GM18868 (cell line): ENCODE data around the gene CRLF1.
"Not testable (repeated sequence)": the region's sequence is repeated elsewhere in the genome, so short reads cannot be mapped to it uniquely, and the experiment has no call there.

Experiments used
- ATAC-seq: cut with Tn5 transposase; IDR thresholded peaks from one replicate; pipeline ENCODE4 v1.9.1; 2021; ENCODE audit warnings: mild to moderate bottlenecking, moderate library complexity; ENCODE audit not compliant: unreplicated experiment

Gene CRLF1

DNA sequence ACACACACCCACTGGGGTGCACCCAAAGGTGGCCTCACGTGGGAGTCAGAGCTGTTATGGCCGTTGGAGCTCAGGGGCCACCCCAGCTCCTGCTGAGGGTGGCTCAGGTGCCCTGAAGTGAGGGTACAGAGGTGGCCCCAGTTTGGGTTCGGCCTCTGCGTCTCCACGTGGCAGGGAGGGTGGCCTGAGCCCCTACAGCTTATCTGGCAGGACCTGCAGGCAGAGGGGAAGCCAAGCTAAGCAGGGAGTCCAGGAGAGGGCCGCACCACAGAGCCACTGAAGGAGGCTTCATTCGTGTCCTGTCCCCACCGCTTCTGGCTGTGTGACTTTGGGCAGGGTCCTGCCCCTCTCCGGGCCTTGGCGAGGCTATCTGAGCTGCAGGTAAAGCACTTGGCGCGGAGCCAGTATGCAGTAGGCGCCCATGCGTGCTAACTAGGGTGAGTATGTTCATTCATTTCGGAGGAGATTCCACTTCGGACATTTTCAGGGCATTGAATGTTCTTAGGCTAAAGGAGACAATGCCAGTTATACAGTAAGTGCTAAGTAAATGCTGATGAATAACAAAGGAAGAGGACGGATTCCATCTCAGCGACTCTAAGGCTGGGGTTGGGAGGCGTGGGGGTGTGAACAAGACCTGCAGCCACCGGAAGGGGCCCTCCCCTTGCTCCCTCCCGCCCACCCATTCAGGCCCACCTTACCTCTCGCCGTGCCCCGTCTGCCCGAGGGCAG lies 13.1 kb downstream of the CRLF1 start:
- no peak for ATAC-seq

DNA sequence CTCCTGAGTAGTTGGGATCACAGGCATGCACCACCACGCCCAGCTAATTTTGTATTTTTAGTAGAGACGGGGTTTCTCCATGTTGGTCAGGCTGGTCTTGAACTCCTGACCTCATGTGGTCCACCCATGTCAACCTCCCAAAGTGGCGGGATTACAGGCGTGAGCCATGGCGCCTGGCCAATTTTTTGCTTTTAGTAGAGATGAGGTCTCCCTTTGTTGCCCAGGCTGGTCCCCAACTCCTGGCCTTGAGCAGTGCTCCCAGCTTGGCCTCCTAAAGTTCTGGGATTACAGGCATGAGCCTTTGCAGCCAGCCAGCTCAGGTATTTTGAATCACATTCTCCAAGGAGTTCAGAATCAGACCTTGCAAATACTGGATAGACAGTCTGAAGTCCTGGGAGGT lies 13.9 kb downstream of the CRLF1 start:
- not testable (repeated sequence) for ATAC-seq

DNA sequence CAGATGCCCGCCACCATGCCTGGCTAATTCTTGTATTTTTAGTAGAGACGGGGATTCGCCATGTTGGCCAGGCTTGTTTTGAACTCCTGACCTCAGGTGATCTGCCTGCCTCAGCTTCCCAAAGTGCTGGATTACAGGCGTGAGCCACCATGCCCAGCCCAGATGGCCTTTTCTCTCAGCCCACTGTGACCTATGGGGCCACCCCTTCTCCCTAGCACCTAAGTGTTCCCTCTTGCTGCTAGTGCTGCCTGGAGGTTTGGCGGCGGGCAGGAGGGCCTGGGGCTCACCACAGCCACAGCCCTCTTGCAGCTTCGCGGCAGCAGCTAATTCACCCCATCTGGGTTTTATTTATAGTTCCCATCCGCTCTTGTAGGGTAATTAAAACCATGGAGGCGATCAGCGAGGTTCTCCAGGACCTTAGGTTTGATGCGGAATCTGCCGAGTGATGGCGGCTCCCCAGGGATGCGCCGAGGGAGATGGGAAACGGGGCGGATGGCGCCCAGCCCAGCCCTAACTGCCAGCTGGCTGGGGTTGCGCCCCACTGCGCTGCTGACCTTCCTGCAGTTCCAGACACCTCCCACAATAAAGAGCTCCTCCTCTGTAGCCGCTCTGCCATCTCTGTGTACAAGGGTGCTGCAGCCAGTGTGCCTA lies 14.7 kb downstream of the CRLF1 start:
- ATAC-seq, result no peak

DNA sequence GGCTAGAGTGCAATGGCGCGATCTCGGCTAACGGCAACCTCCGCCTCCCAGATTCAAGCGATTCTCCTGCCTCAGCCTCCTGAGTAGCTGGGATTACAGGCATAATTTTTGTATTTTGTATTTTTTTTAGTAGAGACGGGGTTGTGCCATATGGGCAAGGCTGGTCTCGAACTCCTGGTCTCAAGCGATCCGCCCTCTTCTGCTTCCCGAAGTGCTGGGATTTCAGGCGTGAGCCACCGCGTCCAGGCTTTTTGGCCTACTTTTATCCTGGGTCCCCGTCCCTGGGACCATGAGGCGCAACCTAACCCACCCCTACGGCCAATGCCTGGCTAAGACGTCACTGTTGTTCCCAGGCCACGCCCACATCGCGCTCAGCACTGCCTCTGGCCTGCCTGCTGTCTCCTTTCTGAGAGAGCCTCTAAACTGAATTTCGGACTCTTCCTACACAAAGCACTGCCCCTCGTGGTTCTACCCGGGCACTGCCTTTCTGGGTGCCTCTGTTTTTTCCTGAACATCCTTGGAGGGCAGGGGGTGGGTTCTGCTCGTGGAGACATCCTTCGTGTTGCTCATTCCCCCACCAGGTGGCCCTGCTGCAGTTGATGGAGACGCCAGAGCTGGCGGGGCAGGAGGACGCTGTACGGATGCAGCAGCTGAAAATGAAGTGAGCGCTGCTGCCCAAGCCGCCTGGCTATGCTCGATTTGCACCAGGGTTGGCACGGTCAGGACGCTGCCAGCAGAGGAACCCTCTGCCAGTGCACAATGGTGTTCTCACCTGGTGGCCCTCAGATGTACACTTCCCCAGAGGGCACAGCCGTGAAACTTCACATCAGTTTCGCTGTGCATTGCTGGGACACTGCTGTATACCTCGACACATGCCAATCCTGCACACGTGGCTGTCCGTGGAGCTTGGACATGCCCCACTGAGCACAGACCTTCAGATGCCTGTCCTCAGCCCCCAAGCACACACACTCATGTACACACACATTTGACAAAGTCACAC lies 16.0 kb downstream of the CRLF1 start:
- ATAC-seq, result no peak

DNA sequence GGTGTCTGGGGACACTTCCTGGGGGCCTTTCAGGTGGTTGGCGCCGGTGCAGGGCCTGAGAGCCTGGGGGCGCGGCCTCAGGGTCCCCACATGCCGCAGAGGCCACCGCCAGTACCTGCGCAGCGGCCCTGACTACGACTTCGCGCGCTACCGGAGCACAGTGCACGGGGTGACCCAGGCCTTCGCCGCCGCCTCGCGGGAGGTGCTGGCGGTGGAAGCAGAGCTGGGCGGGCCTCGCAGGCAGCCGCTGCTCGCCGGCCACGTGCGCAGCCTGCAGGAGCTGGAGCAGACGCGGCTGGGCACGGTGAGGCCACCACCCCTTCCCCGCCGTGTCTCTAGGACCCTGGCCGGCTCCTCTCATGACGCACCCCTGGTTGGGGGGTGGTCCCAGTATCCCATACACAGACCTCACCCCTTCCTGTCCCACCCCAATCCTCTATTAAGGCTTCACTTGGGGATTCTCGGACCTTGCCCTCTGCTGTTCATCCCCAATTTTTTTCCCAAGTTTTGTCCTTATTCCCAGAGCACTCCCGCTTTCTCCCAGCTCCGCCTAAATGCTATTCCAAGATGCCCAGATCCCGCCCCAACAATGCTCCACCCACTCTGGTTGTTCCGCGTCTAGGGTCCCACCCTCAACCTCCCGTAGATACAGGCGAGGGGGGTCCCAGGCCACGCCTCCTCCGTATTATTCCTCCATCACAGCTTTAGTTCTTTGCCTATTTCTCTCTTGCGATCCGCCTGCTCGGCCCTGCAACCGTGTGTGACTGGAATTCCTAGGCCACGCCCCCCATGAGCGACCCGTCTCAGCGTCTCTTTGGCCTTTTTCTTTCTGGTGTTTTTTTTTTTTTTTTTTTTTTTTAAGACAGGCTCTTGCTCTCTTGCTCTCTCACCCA lies 17.0 kb downstream of the CRLF1 start:
- ATAC-seq, result peak; percentile 26

DNA sequence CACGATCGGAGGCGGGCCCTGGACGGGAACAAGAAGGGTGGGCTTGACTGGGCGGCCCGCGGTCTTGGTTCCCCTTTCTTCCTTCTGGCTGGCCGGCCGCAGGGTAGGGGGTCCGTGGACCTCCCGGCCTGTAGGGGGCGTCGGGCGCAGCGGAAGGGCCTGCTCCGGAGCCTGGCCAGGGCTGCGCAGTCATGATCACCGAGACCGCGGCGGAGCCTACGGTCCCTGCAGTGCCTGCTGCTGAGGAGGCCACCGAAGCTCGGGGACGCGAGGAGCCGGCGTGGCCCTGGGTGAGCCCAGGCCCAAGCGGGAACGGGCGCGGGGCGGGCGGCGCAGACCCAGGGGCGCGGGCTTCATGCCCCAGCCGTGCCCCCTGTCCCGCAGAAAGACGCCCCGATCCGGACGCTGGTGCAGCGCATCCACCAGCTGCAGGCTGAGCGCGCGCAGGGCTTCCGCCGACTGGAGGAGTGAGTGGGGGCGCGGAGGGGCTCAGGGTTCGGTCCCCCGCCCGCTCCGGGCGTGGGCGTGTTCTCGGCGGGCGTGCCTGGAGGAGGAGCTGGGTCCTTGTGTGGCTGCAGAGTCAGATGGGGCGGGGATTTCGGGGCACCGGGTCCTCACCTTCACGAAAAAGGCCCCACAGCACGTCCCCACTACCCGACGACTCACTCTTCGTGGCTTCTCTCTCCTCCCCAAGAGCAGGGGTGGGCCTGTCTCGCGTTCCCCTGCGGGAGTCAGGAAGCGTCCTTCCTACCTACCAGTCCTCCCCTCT lies 17.8 kb downstream of the CRLF1 start, which contains the start of gene REX1BD:
TSS of gene REX1BD (plus strand) at position 188 of the 769 bp plus-strand sequence. CDS start at position 192, 4 bp downstream.
- peak; percentile 79 for ATAC-seq

DNA sequence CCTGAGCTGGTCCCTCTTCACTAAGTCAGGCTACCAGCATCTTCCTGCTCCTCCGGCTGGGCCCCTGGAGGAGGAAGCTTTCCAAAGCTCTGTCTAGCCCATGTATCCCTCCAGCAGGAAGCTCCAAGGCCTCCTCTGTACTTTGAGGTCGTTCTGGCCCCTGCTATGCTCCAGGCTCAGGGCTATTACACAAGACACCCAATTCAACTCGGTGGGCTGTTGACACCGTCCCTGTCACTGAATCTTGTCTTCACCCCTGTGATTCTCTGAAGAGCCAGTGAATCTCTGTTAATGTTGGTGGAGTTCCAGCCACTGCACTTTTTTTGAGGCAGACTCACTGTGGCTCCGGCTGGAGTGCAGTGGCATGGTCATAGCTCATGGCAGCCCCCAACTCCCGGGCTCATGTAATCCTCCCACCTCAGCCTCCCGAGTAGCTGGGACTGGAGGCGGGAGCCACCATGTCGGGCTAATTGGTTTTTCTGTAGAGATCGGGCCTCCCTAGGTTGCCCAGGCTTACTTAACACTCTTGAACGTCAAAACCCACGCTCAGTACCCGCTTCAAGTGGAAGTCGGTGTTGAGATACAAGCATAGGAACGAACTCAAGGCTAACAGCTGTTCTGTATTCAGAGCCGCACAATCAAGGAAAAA lies 18.5 kb downstream of the CRLF1 start:
- ATAC-seq, result peak; percentile 11

DNA sequence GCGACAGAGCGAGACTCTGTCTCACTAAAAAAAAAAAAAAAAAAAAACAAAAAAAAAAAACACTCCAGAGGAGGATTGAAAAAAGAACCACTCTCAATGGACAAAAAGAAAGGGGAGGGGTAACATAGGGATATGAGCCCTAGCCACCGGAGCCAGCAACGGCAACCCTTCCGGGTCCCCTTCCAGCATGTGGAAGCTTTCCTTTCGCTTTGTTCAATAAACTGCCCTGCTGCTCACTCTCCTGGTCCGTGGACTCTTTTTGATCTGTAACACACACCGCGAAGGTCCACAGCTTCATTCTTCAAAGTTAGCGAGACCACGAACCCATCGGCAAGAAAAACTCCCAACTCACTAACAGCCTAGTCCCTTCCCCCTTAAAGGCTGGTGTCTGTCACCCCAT lies 19.0 kb downstream of the CRLF1 start:
- no peak for ATAC-seq

DNA sequence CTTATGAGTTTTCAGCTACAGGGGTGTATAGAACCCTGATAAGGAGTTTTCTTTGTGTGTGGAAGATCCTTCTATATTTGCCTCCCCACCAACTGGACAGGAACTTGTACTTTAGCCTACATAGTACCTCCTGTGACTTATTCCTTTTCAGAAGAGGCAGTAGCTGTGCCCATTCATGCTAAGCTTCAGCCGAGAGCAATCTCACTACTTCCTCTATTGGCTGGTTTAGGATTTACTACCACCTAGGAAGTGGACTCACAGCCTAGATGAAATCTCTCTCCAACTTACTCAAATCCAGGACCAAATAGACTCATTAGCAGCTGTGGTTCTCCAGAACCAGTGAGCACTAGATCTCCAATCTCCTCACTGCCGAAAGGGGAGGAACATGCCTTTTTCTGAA lies 20.3 kb downstream of the CRLF1 start:
- ATAC-seq, result no peak

DNA sequence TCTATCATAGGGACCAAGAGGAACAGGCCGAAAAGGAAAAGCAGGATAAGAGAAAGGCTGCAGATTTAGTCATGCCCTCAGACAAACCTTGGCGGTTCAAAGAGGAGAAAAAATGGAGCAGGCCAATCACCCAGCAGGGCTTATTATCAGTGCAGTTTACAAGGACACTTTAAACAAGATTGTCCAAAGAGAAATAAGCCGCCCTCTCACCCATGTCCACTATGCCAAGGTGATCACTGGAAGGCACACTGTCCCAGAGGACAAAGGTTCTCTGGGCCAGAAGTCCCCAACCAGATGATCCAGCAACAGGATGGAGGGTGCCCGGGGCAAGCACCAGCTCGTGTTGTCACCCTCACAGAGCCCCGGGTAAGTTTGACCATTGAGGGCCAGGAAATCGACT lies 26.3 kb downstream of the CRLF1 start:
- no peak for ATAC-seq

DNA sequence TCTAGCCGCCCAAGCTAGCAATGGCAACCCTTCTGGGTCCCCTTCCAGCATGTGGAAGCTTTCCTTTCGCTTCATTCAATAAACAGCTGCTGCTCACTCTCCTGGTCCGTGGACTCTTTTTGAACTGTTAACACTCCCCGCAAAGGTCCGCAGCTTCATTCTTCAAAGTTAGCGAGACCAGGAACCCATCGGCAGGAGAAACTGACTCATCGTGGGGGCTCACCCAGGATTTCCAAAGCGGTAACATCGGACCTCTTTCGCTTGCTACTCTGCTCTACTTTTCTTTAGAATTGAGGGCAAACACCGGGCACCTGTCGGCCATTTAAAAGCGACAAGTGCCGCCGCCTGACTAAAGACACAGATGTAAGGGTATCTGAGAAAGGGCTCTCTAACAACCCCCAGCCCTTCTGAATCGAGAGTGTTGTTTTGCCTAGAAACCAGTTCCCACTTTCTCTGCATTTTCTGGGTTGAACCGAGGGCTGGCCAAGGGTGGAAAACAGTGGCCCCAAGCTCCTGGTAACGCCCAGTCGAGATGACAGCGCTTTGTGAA lies 29.2 kb downstream of the CRLF1 start:
- ATAC-seq, result no peak

DNA sequence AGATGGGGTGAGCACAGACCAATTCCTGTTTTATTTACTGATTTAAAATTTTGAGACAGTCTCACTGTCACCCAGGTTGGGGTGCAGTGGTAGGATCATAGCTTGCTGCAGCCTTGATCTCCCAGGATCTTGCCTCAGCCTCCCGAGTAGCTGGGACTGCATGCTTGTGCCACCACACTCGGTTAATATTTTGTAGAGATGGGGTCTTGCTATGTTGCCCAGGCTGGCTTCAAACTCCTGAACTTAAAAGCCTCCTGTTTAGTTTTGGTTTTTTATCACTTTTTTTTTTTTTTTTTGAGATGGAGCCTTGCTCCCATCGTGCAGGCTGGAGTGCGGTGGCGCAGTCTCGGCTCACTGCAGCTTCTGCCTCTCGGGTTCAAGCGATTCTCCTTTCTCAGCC lies 30.2 kb downstream of the CRLF1 start:
- no peak for ATAC-seq

DNA sequence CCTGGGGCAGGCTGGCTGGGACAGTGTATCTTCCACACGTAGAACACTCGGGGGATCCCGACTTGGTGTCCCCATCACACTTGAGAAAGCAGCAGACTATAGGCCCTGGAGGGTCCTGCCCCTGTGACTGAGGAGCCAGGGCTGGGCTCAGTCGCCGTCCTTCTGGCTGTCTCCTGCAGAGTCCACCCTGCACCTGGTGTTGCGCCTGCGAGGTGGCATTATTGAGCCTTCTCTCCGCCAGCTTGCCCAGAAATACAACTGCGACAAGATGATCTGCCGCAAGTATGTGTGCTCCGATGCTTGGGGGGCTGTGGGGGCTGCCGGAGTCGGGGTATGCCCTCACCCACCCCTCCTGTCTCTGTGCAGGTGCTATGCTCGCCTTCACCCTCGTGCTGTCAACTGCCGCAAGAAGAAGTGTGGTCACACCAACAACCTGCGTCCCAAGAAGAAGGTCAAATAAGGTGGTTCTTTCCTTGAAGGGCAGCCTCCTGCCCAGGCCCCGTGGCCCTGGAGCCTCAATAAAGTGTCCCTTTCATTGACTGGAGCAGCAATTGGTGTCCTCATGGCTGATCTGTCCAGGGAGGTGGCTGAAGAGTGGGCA lies 31.8 kb downstream of the CRLF1 start:
- ATAC-seq, result no peak

DNA sequence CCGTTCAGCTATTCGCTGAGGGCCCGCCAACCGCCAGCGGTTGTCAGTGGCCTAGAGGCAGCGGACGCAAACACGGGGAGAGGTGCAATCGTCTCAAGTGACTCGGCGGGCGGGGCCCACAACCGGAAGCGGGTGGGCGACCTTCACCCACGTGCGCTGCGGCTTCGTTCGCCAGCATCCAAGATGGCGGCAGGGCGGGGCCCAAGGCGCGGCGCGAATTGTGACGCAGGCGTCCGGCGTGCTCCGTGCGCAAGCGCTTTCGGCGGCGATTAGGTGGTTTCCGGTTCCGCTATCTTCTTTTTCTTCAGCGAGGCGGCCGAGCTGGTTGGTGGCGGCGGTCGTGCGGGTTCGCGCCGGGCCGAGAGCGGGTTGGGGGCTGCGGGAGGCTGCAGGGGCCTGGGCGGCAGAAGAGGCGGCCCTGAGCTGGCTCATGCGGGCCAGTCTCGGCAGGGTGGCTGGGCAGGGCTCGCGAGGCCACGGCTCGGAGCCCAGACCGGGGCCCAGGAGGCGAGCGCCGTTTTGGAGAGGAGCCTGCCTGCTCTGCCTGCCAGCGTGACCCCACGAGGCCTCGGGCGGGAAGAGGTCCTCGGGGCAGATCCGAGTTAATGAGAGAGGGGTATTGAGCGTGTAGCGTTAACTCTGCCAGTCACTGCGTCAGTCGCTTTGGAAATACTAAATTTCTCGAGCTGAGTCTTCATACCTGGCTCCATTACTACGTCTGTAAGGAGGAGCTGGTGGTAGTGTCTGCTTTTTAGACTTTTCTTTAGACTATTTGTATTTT lies 34.8 kb downstream of the CRLF1 start, which contains the start of gene UBA52:
TSS of gene UBA52 (plus strand) at position 294 of the 781 bp plus-strand sequence. CDS start 1,444 bp downstream, outside the sequence.
- ATAC-seq, result peak; percentile 93

DNA sequence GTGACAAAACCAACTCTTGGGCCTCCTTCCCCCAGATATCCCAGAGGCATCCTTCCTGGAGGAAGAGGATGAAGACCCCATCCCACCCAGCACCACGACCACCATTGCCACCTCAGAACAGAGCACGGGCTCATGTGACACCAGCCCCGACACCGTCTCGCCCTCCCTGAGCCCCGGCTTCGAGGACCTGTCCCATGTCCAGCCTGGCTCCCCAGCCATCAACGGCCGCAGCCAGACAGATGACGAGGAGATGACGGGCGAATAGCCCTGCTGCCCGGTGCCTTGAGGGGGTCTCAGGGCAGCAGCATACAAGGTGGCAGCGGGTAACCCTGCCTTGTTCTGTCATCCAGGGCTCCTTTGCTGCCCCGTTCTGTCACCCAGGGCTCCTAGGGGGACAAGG lies 38.2 kb downstream of the CRLF1 start:
- ATAC-seq, result no peak

DNA sequence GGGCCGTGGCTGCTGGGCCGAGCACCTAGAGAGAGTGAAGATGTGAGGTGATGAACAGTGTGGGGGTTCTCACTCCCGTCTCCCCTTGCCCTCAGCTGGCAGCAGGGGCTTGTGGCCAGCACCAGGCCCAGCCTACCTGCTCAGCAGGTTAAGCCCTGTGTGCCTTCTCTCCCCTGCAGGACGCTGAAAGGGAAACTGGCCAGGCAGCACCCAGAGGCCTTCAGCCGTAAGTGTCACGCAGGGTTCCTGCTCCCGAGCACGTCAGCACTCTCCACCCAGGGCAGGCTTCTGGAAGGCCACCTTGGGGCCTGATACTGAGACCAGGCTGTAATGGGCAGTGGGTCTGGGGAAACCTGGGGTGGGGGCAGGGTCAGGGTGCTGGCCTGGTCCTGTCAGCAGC lies 39.6 kb downstream of the CRLF1 start:
- ATAC-seq, result no peak

DNA sequence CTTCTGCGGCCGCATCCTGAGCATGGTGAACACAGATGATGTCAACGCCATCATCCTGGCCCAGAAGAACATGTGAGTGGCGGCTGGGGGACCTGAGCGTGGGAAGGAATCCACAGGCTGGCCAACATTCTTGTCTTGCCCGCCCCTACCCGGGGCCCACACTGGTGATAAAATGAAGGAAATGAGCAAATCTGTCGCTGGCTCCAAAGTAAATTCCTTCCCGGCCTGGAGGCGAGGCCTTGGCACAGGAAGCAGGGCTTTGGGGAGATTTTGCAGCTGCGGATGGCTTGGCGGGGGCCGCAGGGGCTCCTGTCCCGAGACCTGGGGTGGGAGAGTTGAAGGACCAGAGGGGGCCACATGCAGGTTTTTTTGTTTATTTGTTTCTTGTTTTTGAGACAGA lies 44.5 kb downstream of the CRLF1 start:
- ATAC-seq, result no peak
